HG02938 (cell line): ENCODE measurements around the gene GLT1D1.
A peak's percentile ranks its signal among the peaks of the same experiment; 100 is the strongest.

Experiments used
- ATAC-seq: cut with Tn5 transposase; IDR thresholded peaks from one replicate; pipeline ENCODE4 v1.9.1; 2021; ENCODE audit warnings: mild to moderate bottlenecking, moderate library complexity; ENCODE audit not compliant: unreplicated experiment

The GLT1D1 gene

DNA sequence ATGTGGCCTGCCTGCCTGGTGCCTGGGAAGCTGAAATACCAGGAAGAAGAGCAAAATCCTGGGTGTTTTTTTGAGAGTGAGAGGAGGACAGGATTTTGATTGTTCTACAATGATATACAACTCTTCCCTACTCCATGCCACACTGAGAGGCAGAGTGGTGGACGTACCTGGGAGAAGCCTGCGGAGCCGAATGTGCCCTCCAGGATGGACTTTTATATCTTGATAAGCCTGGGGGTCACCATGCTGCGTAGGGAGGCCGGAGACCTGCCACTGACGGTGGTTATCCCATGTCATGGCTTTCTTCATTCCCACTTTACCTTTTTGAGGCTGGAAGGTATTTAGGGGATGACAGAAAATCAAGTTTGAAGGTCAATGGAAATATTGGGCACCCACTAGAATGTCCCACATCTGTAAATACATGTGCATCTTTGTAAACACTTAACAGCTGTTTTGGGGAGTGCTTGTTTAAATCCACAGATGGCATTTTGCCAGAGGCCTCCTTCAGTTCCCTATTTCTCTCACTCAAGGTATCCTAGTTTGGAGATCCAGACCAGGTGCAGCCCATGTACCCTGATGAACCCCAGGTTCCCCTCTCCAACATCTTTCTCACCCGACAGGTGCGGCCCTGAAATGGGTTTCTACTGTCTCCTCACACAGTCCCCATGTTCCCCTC is 1.1 kb upstream of the GLT1D1 start:
- ATAC-seq = no peak

GRCh38 chr12:128853600-128854197 is 421 bp downstream of the GLT1D1 start:
- no peak for ATAC-seq

DNA sequence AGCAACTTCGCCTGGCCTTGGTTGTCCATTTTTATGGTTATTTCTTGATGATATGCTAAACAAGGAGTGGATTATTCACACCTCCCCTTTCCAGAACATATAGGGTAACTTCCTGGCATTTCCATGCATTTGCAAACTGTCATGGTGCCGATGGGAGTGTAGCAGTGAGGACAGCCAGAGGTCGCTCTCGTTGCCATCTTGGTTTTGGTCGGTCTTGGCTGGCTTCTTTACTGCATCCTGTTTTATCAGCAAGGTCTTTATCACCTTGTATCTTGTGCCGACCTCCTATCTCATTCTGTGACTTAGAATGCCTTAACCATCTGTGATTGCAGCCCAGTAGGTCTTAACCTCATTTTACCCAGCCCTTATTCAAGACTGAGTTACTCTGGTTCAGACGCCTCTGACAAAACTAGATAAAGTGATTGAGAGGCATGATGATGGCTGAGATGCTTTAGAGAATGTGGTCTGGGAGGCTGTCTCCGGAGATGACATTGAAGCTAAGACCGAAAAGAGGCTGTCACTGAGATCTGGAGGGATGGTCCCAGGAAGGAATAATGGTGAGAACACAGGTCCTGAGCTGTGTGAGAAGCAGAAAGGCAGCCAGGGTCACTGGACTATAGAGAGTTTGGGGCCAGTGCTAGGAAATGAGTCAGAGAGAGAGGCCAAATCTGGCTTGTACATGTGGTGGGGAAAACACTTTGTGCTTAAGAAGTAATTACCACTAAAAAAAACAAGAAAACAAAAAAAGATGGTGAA is 2.9 kb downstream of the GLT1D1 start:
- peak; percentile 39 for ATAC-seq

DNA sequence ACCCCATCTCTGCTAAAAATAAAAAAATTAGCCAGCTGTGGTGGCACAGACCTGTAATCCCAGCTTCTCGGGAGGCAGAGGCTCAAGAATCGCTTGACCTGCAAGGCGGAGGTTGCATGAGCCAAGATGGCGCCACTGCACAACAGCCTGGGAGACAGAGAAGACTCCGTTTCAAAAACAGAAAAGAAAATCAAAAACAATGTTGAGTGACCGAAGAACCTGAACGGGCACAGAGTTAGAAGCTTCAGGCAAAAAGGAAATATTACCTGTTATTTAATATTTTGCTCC is 3.5 kb downstream of the GLT1D1 start:
- no peak for ATAC-seq

DNA sequence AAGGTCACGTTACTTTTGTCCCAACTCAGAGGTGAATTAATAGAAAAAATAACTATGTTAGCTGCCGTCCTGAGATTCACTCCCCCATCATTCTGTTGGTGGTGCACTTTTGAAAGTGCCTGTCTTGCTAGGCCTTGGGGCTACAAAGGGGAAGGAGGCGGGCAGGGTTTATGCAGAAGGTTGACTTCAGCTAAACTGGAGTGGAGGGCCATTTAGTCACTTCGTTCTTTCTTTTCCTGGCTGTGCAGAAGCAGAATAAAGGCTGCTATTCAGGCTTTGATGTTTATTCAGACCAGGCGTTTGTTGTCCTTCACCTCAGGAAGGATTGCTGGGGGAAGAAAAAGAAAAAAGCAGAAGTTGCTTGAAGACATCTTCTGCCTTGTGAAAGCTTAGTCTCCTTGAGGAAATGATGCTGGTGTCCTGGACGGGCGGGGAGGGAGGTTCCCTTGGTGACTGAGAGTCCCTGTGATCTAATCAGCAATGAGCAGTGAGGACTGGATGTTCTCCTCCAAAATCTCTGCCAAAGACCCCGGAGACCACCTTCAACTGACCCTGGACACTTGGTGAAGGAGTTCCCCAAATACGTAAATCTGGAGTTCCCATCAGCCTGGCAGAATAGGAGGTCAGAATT is 4.0 kb downstream of the GLT1D1 start:
- ATAC-seq = no peak

DNA sequence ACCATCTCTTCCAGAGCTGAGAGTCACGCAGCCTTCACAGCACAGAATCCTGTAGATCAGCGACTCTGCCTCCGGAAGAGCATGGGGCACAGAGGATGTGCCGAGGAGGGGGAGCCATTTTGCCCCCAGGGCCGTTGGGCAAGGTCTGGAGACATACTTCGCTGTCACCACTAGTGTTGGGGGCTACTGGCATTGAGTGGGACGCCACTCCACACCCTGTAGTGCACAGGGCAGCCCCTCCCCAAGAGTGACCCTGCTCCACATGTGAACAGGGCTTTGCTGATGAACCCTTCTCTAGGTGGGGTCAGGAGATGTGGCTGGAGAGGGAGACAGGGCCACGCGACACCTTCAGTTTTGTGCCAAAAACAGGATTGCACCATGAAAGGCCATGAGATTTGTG is 6.0 kb downstream of the GLT1D1 start:
- no peak for ATAC-seq

DNA sequence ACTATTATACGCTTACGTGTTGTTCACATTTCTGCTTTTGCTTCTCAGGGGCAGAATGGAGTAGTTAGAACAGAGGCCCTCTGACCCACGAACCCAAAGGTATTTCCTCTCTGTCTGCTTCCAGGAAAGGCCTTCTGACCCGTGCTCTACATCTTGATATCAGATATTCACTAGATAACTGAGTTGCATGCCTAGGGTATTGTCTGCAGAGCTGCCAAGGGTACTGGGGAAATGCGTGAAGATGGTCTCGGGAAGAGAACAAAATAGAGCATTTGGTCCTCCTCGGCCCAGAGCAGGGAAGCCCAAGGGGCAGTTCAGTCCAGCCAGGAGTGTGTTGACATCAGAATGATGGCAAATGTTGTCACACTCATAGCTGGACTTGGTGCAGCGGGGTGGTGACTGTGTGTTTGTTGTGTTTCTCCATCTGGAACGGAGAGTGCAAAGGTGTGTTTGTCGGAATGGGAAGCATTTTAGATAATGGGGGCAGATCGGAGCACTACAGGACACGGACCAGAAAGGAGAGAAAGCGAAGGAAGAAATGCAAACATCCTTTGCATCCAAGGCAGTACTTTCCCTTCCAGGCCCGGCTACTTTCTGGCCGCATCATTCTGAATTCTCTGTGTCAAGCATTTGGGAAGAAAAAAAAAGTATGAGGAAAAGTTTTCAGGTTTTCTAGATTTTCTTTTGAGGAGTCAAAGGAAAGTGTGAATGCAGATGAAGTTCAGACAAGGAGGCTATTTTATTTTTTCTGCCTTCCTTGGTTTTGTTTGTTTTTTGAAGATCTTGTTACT is 8.1 kb downstream of the GLT1D1 start:
- no peak for ATAC-seq

- no peak for ATAC-seq
Observed at GRCh38 chr12:128863957-128864356, 10.7 kb downstream of the GLT1D1 start.

DNA sequence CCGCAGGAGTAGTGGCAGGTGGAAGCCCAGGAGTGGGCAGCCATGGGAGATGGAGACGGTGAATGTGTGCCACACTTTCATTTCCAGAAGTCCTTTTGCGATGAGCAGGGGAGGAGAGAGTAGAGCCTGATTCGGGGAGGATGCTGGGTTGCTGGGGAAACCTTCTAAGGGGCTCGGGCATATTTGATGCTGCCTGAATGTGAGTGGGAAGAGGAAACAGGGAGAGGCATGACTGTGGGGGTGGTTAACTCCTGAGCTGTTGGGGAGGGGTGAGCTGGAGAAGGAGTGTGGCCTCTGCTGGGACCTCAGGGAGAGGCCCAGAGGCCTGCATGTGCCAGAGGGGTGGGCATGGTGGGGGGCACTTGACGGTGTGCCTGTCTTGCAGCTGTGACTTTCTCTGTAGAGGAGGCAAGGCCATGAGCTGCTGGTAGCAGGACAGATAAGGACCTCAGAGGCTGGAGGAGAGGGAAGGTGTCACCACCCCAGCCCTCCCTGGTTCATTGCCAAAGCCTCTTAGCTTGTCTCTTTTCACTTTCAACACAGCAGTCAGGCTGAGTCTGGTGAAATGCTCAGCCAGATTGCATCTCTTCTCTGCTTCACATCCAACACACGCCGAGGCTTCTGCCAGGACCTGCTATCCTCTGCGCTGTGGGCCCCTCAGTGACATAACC is 11.4 kb downstream of the GLT1D1 start:
- ATAC-seq = no peak

GRCh38 chr12:128867466-128867865 is 14.2 kb downstream of the GLT1D1 start:
- no peak for ATAC-seq

DNA sequence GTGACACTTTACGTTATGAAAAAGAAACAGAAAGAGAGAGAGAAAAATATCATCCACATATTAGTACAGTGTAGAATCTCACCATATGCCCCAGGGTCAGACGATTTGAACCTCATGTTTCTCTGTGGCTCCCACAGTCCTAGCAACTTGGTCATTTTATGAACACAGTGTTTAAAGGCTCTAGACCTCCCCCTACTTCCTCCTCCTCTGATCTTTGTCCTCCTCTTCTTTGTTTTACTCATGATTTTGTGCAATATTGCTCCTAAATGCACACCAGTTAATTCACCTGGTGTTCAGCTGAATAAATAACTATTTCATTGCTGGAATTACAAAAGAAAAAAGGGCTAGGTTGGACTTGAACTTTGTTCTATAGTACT is 18.2 kb downstream of the GLT1D1 start:
- ATAC-seq = peak; percentile 71

GRCh38 chr12:128872303-128872702 is 19.0 kb downstream of the GLT1D1 start:
- ATAC-seq = no peak

DNA sequence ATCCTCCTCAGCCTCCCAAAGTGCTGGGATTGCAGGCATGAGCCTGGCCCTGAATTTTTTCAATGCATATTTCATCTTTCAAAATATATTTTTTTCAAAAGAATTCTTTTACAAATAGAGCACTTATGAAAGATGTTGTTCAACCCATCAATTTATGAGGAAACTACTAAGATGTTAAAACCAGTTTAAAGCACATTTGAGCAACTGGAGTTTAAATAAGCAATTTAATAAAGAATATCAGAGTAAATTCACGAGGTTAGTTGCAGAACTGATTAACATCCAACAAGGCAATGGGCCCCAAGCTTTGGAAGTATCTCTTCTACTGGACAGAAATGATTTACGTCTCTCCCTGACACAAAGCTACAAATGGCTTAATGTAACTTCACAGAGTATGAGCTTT is 23.3 kb downstream of the GLT1D1 start:
- no peak for ATAC-seq

DNA sequence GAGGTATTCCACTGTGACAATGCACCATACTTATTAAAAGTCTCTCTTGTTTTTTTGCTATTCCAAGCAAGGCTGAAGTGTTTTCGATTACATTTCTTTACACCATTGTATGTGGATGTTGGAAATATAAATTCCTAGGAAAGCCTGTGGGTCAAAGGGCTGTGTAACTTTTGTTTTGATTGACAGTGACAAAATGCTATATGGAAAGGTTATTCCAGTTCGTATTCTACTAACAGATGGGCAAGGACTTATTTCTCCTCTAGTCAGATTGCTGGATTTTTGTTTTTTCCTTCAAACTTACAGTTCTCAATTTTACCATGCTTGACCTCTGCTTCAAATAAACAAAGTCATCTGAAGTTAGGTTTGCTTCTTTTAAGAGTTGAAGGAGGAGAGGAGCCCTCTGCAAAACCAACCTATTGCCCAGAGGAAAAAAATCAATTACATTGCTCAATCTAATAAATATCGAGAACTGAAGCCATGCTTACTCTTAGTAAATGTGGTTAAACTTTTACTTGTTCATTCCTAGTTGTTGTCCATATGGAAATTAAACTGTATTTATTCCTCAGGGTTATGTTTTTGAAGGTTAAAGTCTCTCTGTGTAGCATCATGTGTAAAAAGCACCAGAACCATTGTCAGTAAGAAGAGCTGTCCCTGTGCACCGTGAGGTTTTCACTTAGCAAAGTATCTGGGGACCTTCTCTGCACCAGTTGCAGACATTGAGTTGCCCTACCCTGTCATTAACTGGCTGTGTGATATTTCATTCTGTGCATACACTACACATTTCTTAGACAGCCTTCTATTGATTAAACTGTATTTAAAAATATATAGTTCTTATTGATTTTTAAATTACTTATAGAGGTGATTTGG is 26.9 kb downstream of the GLT1D1 start:
- ATAC-seq = no peak

GRCh38 chr12:128891856-128892255 is 38.6 kb downstream of the GLT1D1 start:
- no peak for ATAC-seq

GRCh38 chr12:128903236-128903635 is 50.0 kb downstream of the GLT1D1 start:
- ATAC-seq = no peak

GRCh38 chr12:128905003-128905544 is 51.8 kb downstream of the GLT1D1 start:
- ATAC-seq = no peak

- no peak for ATAC-seq
Observed at GRCh38 chr12:128906485-128907137, 53.3 kb downstream of the GLT1D1 start.

DNA sequence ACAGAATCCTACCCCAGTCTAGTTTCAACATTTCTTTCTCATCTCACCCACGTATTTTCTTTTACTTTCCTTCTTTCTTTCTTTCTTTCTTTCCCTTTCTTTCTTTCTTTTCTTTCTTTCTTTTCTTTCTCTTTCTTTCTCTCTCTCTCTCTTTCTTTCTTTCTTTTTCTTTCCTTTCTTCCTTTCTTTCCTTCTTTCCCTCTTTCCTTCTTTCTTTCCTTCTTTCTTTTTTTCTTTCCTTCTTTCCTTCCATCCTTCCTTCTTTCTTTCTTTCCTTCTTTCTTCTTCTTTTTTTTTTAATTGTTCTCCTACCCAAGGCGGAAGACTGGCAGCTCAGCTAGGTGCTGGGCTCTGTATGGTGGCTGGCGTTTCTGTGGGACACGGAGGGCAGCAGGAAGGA is 55.0 kb downstream of the GLT1D1 start:
- ATAC-seq = no peak
